DND-41 (cell line): ENCODE results near the gene HLA-DOA.

Experiments
- CTCF ChIP-seq: IDR thresholded peaks from 2 replicates; pipeline ENCODE4 v1.5.1; 2012; ENCODE audit warnings: borderline replicate concordance, low read length, moderate library complexity, mild to moderate bottlenecking; ENCODE audit not compliant: poor library complexity, severe bottlenecking; ENCODE audit errors: extremely low read depth
- EZH2 ChIP-seq: IDR thresholded peaks from 3 replicates; pipeline ENCODE4 v1.6.1; 2012; ENCODE audit warnings: borderline replicate concordance, low read depth, mild to moderate bottlenecking, moderate library complexity, low read length, inconsistent platforms; ENCODE audit not compliant: severe bottlenecking

GRCh38 chr6:33029328-33030184, 20.2 kb upstream of the HLA-DOA start:
- TF ChIP-seq CTCF: no peak
- TF ChIP-seq EZH2: no peak
